Cardiac muscle cell (in vitro differentiated cells and primary cell): Measurements from ENCODE around the gene GIPC3. TPM values are rescaled to one million over a fixed set of nuclear protein-coding genes. Genes with fewer than 3 reads are reported as not detected.
"Not testable (repeated sequence)": the region's sequence is repeated elsewhere in the genome, so short reads cannot be mapped to it uniquely, and the experiment has no call there.

ENCODE experiments used
- DNase-seq, 2 donors: peaks; one replicate each; pipeline versions ENCODE4 v3.0.0 to v3.0.0-alpha.2; 2010 to 2017; ENCODE audit warnings: low read depth in 1 of 2, low spot score in 1 of 2
- H3K27ac ChIP-seq: fragments of 200-600 bp; sonication (generic); 2 replicates; pipeline ENCODE4 v1.5.1; 2016
- H3K27me3 ChIP-seq: fragments of 200-600 bp; sonication (generic); 2 replicates; pipeline ENCODE4 v1.6.0; 2016; ENCODE audit warnings: control low read depth
- H3K36me3 ChIP-seq: fragments of 200-600 bp; sonication (generic); 2 replicates; pipeline ENCODE4 v1.5.1; 2016; ENCODE audit warnings: control low read depth
- H3K4me1 ChIP-seq: fragments of 200-600 bp; sonication (generic); 2 replicates; pipeline ENCODE4 v1.8.1; 2017; ENCODE audit warnings: low read depth, mild to moderate bottlenecking, mixed run types
- H3K4me3 ChIP-seq: fragments of 200-600 bp; sonication (generic); 2 replicates; pipeline ENCODE4 v1.5.1; 2016; ENCODE audit warnings: mild to moderate bottlenecking
- H3K9me3 ChIP-seq: fragments of 200-600 bp; sonication (generic); 2 replicates; pipeline ENCODE4 v1.5.1; 2017; ENCODE audit warnings: low read depth, mild to moderate bottlenecking, control low read depth
- polyA plus RNA-seq: library from polyadenylated mRNA; unstranded; fragments of >200 nt; fragmentation: Nextera tagmentation; extraction: Ambion mirVana; gene quantifications from 2 replicates; pipeline ENCODE4 v1.2.1, GENCODE V29; 2016
- total RNA-seq: library from RNA; depleted of rRNA; stranded (reverse); fragments of >200 nt; gene quantifications from 2 replicates; pipeline ENCODE4 v1.2.3, GENCODE V29; 2016
- TF ChIP-seq, protein P1 (sequence below): IDR thresholded peaks from 2 replicates; pipeline ENCODE4 v1.5.1; 2012; ENCODE audit warnings: low read depth, mild to moderate bottlenecking, low read length

Gene GIPC3
- total and polyA plus RNA-seq, 2 experiments from 2014 or later = 0.13 to 0.54 TPM

DNA sequence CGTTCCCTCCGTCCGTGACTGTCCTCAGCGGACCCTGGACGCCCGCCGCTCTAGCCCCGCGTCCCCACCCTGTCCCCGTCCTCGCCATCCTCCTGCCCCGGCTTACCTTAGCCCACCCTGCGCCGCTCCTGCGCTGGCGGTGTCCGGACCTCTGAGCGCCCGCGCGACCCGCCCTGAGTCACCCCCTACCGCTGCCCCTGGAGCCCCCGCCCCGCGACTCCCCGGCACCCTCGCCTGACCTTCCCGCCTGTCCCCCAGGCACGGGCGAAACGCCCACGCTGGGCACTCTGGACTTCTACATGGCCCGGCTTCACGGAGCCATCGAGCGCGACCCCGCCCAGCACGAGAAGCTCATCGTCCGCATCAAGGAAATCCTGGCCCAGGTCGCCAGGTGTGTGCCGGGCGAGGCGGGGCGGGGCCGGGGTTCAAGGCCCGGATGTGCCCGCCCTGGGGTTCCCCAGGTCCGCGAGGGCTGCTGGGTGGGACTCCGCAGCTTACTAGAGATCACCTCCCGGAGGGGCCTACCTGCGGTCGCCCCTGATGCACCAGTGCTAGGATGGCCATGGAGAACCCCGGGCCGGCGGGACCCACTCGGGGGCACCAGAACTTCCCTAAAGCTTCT lies 7.4 kb upstream of the GIPC3 start:
- no peaks in the 10 kb centered on the region for H3K9me3 ChIP-seq
- no peaks in the 10 kb centered on the region for H3K27me3 ChIP-seq
- H3K4me1 ChIP-seq = peaks cover 3% of the 10 kb centered on the region
- H3K4me3 ChIP-seq = no peak overlapping the region
- TF ChIP-seq, protein P1, sequence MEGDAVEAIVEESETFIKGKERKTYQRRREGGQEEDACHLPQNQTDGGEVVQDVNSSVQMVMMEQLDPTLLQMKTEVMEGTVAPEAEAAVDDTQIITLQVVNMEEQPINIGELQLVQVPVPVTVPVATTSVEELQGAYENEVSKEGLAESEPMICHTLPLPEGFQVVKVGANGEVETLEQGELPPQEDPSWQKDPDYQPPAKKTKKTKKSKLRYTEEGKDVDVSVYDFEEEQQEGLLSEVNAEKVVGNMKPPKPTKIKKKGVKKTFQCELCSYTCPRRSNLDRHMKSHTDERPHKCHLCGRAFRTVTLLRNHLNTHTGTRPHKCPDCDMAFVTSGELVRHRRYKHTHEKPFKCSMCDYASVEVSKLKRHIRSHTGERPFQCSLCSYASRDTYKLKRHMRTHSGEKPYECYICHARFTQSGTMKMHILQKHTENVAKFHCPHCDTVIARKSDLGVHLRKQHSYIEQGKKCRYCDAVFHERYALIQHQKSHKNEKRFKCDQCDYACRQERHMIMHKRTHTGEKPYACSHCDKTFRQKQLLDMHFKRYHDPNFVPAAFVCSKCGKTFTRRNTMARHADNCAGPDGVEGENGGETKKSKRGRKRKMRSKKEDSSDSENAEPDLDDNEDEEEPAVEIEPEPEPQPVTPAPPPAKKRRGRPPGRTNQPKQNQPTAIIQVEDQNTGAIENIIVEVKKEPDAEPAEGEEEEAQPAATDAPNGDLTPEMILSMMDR = no peak
- H3K27ac ChIP-seq = no peak overlapping the region
- H3K36me3 ChIP-seq = no peaks in the 10 kb centered on the region
- no peak for DNase-seq

DNA sequence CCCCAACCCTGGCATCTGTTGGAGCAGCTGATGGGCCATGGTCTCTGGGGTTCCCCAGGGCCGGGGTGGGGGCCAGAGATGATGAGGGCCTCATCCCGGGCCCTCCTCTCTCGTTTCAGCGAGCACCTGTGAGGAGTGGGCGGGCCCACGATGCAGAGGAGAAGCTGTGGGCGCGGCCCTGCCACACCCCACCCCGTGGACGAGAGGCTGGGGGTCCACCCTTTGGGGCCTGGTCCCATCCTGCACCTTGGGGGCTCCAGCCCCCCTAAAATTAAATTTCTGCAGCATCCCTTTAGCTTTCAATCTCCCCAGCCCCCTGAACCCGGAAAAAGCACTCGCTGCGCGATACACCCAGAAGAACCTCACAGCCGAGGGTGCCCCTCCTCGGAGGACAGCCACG lies 6.9 kb upstream of the GIPC3 start:
- no peaks in the 10 kb centered on the region for H3K9me3 ChIP-seq
- no peak for DNase-seq
- H3K4me3 ChIP-seq = no peak overlapping the region
- TF ChIP-seq, protein P1 = no peak
- H3K36me3 ChIP-seq = no peaks in the 10 kb centered on the region
- H3K27ac ChIP-seq = no peak overlapping the region
- peaks cover 3% of the 10 kb centered on the region for H3K4me1 ChIP-seq
- H3K27me3 ChIP-seq = peaks cover 4% of the 10 kb centered on the region

DNA sequence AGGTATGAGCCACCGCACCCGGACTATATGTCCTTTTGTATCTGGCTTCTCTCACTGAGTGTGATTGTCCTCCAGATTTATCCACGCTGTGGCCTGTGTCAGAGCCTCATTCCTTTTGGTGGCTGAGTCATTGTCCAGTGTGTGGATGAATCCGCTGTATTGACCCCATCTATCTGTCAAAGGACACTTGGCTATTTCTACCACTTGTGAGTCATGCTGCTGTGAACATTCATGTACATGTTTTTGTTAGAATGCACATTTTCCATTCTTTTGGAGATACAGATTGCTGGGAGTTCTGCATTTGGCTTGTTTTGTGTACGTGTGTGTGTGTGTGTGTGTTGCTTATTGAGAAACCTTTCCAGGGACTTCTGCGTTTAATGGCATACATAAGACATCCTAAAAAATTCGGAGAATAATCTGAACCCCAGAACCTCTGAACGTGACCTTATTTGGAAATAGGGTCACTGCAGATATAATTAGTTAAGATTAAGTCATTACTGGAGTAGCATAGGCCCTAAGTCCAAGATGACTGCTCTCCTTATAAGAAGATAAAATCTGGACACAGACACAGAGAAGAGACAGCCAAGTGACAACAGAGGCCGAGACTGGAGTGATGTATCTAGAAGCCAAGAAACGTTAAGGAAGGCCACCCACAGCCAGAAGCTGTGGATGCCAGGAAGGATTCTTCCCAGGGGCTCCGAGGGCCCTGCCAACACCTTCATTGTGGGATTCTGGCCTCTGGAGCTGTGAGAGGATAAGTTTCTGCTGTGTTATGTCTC lies 4.9 kb upstream of the GIPC3 start:
- no peaks in the 10 kb centered on the region for H3K9me3 ChIP-seq
- H3K27me3 ChIP-seq = peaks cover 23% of the 10 kb centered on the region
- DNase-seq = peak in 1 of 2 donors; percentile 91
- TF ChIP-seq, protein P1 = no peak
- H3K4me3 ChIP-seq = no peak overlapping the region
- H3K36me3 ChIP-seq = no peaks in the 10 kb centered on the region
- peaks cover 3% of the 10 kb centered on the region for H3K4me1 ChIP-seq
- H3K27ac ChIP-seq = no peak overlapping the region

DNA sequence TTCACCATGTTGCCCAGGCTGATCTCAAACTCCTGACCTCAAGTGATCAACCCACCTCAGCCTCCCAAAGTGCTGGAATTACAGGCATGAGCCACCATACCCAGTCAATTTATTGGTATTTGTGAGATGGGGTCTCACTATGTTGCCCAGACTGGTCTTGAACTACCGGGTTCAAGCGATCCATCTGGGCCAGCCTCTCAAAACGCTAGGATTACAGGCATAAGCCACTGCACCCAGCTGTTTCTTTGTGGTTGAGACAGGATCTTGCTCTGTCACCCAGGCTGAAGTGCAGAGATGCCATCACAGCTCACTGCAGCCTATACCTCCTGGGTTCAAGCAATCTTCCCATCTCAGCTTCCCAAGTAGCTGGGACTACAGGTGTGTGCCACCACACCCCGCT lies 3.5 kb upstream of the GIPC3 start:
- not testable (repeated sequence) for H3K9me3 ChIP-seq, DNase-seq, H3K27ac ChIP-seq, H3K4me1 ChIP-seq, H3K36me3 ChIP-seq, H3K4me3 ChIP-seq
- H3K27me3 ChIP-seq = peaks cover 38% of the 10 kb centered on the region

DNA sequence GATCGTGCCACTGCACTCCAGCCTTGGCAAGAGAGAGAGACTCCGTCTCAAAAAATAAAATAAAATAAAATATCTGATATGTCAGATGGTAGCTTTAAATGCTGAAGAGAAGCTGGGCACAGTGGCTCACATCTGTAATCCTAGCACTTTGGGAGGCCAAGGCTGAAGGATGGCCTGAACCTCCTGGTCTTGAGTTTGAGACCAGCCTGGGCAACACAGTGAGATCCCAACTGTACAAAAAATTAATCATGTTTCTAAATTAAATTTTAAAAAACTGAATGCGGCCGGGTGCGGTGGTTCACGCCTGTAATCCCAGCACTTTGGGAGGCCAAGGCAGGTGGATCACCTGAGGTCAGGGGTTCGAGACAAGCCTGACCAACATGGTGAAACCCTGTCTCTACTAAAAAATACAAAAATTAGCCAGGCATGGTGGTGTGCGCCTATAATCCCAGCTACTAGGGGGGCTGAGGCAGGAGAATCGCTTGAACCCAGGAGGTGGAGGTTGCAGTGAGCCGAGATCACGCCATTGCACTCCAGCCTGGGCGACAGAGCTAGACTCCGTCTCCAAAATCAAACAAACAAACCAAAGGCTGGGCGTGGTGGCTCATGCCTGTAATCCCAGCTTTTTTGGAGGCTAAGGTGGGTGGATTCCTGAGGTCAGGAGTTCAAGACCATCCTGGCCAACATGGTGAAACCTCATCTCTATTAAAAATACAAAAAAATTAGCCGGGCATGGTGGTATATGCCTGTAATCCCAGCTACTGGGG lies 1.1 kb upstream of the GIPC3 start:
- not testable (repeated sequence) for DNase-seq, H3K36me3 ChIP-seq, H3K4me3 ChIP-seq, H3K4me1 ChIP-seq, H3K27ac ChIP-seq, H3K9me3 ChIP-seq
- peaks cover 41% of the 10 kb centered on the region for H3K27me3 ChIP-seq

DNA sequence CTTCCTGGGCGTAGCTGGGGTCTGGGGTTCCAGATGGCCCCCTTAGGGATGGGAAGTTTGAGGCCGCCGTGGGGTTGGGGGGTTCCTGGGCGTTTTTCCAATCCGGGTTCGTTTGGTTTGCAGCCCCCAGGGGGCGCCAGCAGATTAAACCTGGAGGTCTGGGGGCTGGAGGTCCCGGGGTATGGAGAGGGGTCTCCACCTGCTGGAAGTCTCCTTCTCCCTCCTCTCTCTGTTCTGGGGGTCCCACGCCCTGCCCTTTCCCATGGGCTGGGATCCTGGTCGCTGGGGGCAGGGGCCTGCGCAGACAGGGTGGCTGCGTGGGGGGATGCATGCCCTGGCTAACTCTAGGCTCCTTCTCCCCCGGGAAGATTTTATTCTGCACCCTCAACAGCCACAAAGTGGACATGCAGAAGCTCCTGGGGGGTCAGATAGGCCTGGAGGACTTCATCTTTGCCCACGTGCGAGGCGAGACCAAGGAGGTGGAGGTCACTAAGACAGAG lies 899 bp downstream of the GIPC3 start:
- H3K9me3 ChIP-seq = no peaks in the 10 kb centered on the region
- no peaks in the 10 kb centered on the region for H3K4me1 ChIP-seq
- DNase-seq = peak in 1 of 2 donors; percentile 42
- H3K27ac ChIP-seq = no peak overlapping the region
- H3K36me3 ChIP-seq = no peaks in the 10 kb centered on the region
- TF ChIP-seq, protein P1 = peak; percentile 51
- peaks cover 41% of the 10 kb centered on the region for H3K27me3 ChIP-seq
- H3K4me3 ChIP-seq = peak overlapping the region; percentile 14
